Measurements from ENCODE around the gene EXOC6.

DNA sequence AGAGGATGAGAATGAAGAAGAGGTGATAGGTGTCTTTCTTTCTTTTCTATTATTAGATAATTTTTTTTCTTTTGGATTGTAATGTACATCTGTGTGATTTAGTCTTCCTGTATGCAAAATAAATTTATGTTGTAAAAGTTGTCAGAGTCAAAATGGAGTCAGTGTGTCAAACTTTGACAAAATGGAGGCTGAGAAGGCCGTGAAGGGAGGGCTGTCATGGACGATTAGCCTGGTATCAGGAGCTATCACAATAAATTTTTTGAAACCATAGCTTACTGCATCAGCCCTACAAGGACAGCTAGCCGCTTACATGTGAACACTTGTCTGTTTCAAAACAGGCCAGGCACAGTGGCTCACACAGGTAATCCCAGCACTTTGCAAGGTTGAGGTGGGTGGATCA, 67.6 kb downstream of the EXOC6 start:
- TF ChIP-seq CTCF (conservative IDR thresholded peaks at IDR 0.05 in 1 of 2, IDR thresholded peaks at IDR 0.05 in 1 of 2; ENCODE audit: extremely low read depth in 1 of 2, insufficient read depth in 1 of 2, low read depth in 1 of 2, low read length in 2 of 2) (no peak), EZH2 (IDR thresholded peaks at IDR 0.05; ENCODE audit: borderline replicate concordance, low read length) (no peak)

Data from mammary epithelial cell (primary cell).